CD4-positive, CD25-positive, alpha-beta regulatory T cell (primary cell): ENCODE measurements around the gene DTNB. TPM values are rescaled to one million over a fixed set of nuclear protein-coding genes. Genes with fewer than 3 reads are reported as not detected.

ENCODE experiments used
- ATAC-seq, 2 donors: fragments of 150-1000 bp; cut with Tn5 transposase; one replicate each; pipeline ENCODE4 v1.10.0; 2021; ENCODE audit warnings: low read depth in 2 of 2, moderate number of reproducible peaks in 2 of 2, moderate library complexity in 1 of 2
- DNase-seq, 3 donors: peaks; one replicate each; pipeline versions ENCODE4 v3.0.0 to v3.0.0-alpha.2; 2012 to 2022; ENCODE audit warnings: mixed read lengths in 1 of 3
- H3K27ac ChIP-seq: one replicate; pipeline ENCODE4 v1.7.0; 2013; ENCODE audit warnings: mild to moderate bottlenecking, low read length; ENCODE audit not compliant: insufficient read depth, poor library complexity, severe bottlenecking
- H3K27me3 ChIP-seq: one replicate; pipeline ENCODE4 v1.7.0; 2013; ENCODE audit warnings: low read length; ENCODE audit not compliant: control insufficient read depth, insufficient read depth
- H3K36me3 ChIP-seq: one replicate; pipeline ENCODE4 v1.7.0; 2013; ENCODE audit warnings: mild to moderate bottlenecking, low read length, moderate library complexity; ENCODE audit not compliant: control insufficient read depth, insufficient read depth
- H3K4me1 ChIP-seq: 2 replicates; pipeline ENCODE4 v1.7.0; 2013; ENCODE audit warnings: mild to moderate bottlenecking, low read length; ENCODE audit not compliant: insufficient read depth, control insufficient read depth, poor library complexity, severe bottlenecking
- H3K4me3 ChIP-seq: one replicate; pipeline ENCODE4 v1.7.0; 2013; ENCODE audit warnings: low read depth, mild to moderate bottlenecking, low read length, moderate library complexity
- H3K9me3 ChIP-seq, 2 experiments: 1 replicate in 1 of 2; 2 replicates in 1 of 2; pipeline ENCODE4 v1.7.0; 2013; ENCODE audit warnings: low read length in 2 of 2, mild to moderate bottlenecking in 1 of 2, moderate library complexity in 1 of 2; ENCODE audit not compliant: control insufficient read depth in 2 of 2
- H3K27ac Mint-ChIP-seq, 3 donors: one replicate each; pipeline ENCODE4 v1.8.0; 2020 to 2022; ENCODE audit warnings: mild to moderate bottlenecking in 3 of 3, mixed read lengths in 3 of 3, moderate library complexity in 2 of 3
- H3K27me3 Mint-ChIP-seq: one replicate; pipeline ENCODE4 v1.8.0; 2022; ENCODE audit warnings: mild to moderate bottlenecking, mixed read lengths
- H3K36me3 Mint-ChIP-seq: one replicate; pipeline ENCODE4 v1.8.0; 2020; ENCODE audit warnings: mixed read lengths
- H3K4me1 Mint-ChIP-seq, 4 donors: one replicate each; pipeline ENCODE4 v1.8.0; 2020 to 2022; ENCODE audit warnings: mixed read lengths in 4 of 4, mild to moderate bottlenecking in 1 of 4
- H3K4me3 Mint-ChIP-seq, 4 donors: one replicate each; pipeline ENCODE4 v1.8.0; 2020 to 2022; ENCODE audit warnings: mild to moderate bottlenecking in 4 of 4, mixed read lengths in 4 of 4, moderate library complexity in 3 of 4
- H3K9me3 Mint-ChIP-seq, 7 donors: one replicate each; pipeline ENCODE4 v1.8.0; 2020 to 2022; ENCODE audit warnings: mixed read lengths in 7 of 7, mild to moderate bottlenecking in 3 of 7, moderate library complexity in 2 of 7
- polyA plus RNA-seq, 4 donors: library from polyadenylated mRNA; unstranded; fragments of 300-500 nt; fragmentation: Illumina TruSeq; gene quantifications; one replicate each; pipeline ENCODE4 v1.2.3, GENCODE V29; 2021
- total RNA-seq: library from RNA; stranded (reverse); gene quantifications from one replicate; pipeline ENCODE4 v1.2.3, GENCODE V29; 2022

DTNB gene
- total and polyA plus RNA-seq, 5 donors from 2014 or later = 11.5 to 50.1 (median 15.0) TPM

- no peaks in the 10 kb centered on the region for H3K36me3 Mint-ChIP-seq
- no peak overlapping the region for H3K27ac ChIP-seq
- no peak overlapping the region for H3K4me3 Mint-ChIP-seq
- peaks cover 9 to 45% (median 34%) of the 10 kb centered on the region in 4 donors for H3K4me1 Mint-ChIP-seq
- no peaks in the 10 kb centered on the region for H3K36me3 ChIP-seq
- DNase-seq = no peak
- H3K4me3 ChIP-seq = no peak overlapping the region
- no peaks in the 10 kb centered on the region for H3K27me3 Mint-ChIP-seq
- H3K9me3 Mint-ChIP-seq = no peaks in the 10 kb centered on the region
- no peaks in the 10 kb centered on the region for H3K4me1 ChIP-seq
- H3K9me3 ChIP-seq = no peaks in the 10 kb centered on the region
- H3K27ac Mint-ChIP-seq = no peak overlapping the region
- no peak for ATAC-seq
- H3K27me3 ChIP-seq = no peaks in the 10 kb centered on the region
These were observed 8.4 kb downstream of the DTNB start for GRCh38 chr2:25664965-25665307.

GRCh38 chr2:25664183-25664964 lies 9.0 kb downstream of the DTNB start:
- Histone ChIP-seq H3K4me1 (no peaks in the 10 kb centered on the region), H3K27me3 (no peaks in the 10 kb centered on the region), H3K9me3 (no peaks in the 10 kb centered on the region), H3K4me3 (no peak overlapping the region), H3K36me3 (no peaks in the 10 kb centered on the region), H3K27ac (no peak overlapping the region)
- peak in 1 of 3 donors; percentile 29 for DNase-seq
- Mint-ChIP-seq H3K9me3 (no peaks in the 10 kb centered on the region), H3K27me3 (no peaks in the 10 kb centered on the region), H3K4me1 (peaks cover 9 to 44% (median 36%) of the 10 kb centered on the region in 4 donors), H3K36me3 (no peaks in the 10 kb centered on the region), H3K4me3 (peak overlapping the region in 2 of 4 donors; percentile 3 to 48), H3K27ac (no peak overlapping the region)
- no peak for ATAC-seq

GRCh38 chr2:25655316-25655715 lies 18.1 kb downstream of the DTNB start:
- H3K4me1 Mint-ChIP-seq = peaks cover 5 to 42% (median 27%) of the 10 kb centered on the region in 4 donors
- H3K27me3 Mint-ChIP-seq = no peaks in the 10 kb centered on the region
- H3K9me3 ChIP-seq = no peaks in the 10 kb centered on the region
- no peak overlapping the region for H3K27ac Mint-ChIP-seq
- H3K36me3 ChIP-seq = peaks cover 6% of the 10 kb centered on the region
- no peak overlapping the region for H3K4me3 ChIP-seq
- DNase-seq = no peak
- no peaks in the 10 kb centered on the region for H3K9me3 Mint-ChIP-seq
- peaks cover 15% of the 10 kb centered on the region for H3K36me3 Mint-ChIP-seq
- ATAC-seq = no peak
- no peaks in the 10 kb centered on the region for H3K4me1 ChIP-seq
- H3K27me3 ChIP-seq = no peaks in the 10 kb centered on the region
- H3K4me3 Mint-ChIP-seq = no peak overlapping the region
- H3K27ac ChIP-seq = no peak overlapping the region

GRCh38 chr2:25654801-25655200 lies 18.6 kb downstream of the DTNB start:
- Histone ChIP-seq H3K9me3 (no peaks in the 10 kb centered on the region), H3K4me3 (no peak overlapping the region), H3K36me3 (peaks cover 11% of the 10 kb centered on the region), H3K27me3 (no peaks in the 10 kb centered on the region), H3K27ac (no peak overlapping the region), H3K4me1 (no peaks in the 10 kb centered on the region)
- Mint-ChIP-seq H3K27ac (no peak overlapping the region), H3K36me3 (peaks cover 21% of the 10 kb centered on the region), H3K4me3 (no peak overlapping the region), H3K9me3 (no peaks in the 10 kb centered on the region), H3K27me3 (no peaks in the 10 kb centered on the region), H3K4me1 (peaks cover 5 to 37% (median 22%) of the 10 kb centered on the region in 4 donors)
- ATAC-seq (no peak), DNase-seq (no peak)

- Histone ChIP-seq H3K27me3 (no peaks in the 10 kb centered on the region), H3K27ac (no peak overlapping the region), H3K4me3 (no peak overlapping the region), H3K36me3 (peaks cover 15% of the 10 kb centered on the region), H3K4me1 (no peaks in the 10 kb centered on the region), H3K9me3 (no peaks in the 10 kb centered on the region)
- Mint-ChIP-seq H3K36me3 (peaks cover 28% of the 10 kb centered on the region), H3K27me3 (no peaks in the 10 kb centered on the region), H3K27ac (no peak overlapping the region), H3K4me3 (no peak overlapping the region), H3K9me3 (no peaks in the 10 kb centered on the region), H3K4me1 (peaks cover 0 to 16% (median 13%) of the 10 kb centered on the region in 4 donors)
- ATAC-seq (no peak), DNase-seq (no peak)
These were observed 21.5 kb downstream of the DTNB start for GRCh38 chr2:25651782-25652455.

- H3K27ac Mint-ChIP-seq = no peak overlapping the region
- no peaks in the 10 kb centered on the region for H3K4me1 ChIP-seq
These were observed 22.3 kb downstream of the DTNB start for GRCh38 chr2:25651066-25651465.

GRCh38 chr2:25650256-25650655 lies 23.1 kb downstream of the DTNB start:
- Histone ChIP-seq H3K4me3 (no peak overlapping the region), H3K9me3 (no peaks in the 10 kb centered on the region), H3K27ac (no peak overlapping the region), H3K4me1 (no peaks in the 10 kb centered on the region), H3K27me3 (no peaks in the 10 kb centered on the region), H3K36me3 (peaks cover 15% of the 10 kb centered on the region)
- Mint-ChIP-seq H3K27me3 (no peaks in the 10 kb centered on the region), H3K27ac (no peak overlapping the region), H3K36me3 (peaks cover 28% of the 10 kb centered on the region), H3K4me1 (peaks cover 0 to 9% (median 7%) of the 10 kb centered on the region in 4 donors), H3K4me3 (no peak overlapping the region), H3K9me3 (no peaks in the 10 kb centered on the region)
- DNase-seq = no peak
- no peak for ATAC-seq

More at GRCh38 chr2:25651066-25651465, 22.3 kb downstream of the DTNB start:
- Histone ChIP-seq H3K27ac (no peak overlapping the region), H3K27me3 (no peaks in the 10 kb centered on the region), H3K36me3 (peaks cover 15% of the 10 kb centered on the region), H3K4me3 (no peak overlapping the region), H3K9me3 (no peaks in the 10 kb centered on the region)
- no peak for DNase-seq
- Mint-ChIP-seq H3K27me3 (no peaks in the 10 kb centered on the region), H3K4me3 (no peak overlapping the region), H3K4me1 (peaks cover 0 to 14% (median 8%) of the 10 kb centered on the region in 4 donors), H3K9me3 (no peaks in the 10 kb centered on the region), H3K36me3 (peaks cover 28% of the 10 kb centered on the region)
- no peak for ATAC-seq
